K562 (cell line): ENCODE results near the gene SLC45A3. TPM values are rescaled to one million over a fixed set of nuclear protein-coding genes. Genes with fewer than 3 reads are reported as not detected.

ENCODE experiments used
- ATAC-seq: fragments of 200-7000 bp; cut with Tn5 transposase; 3 replicates; pipeline ENCODE4 v1.9.1; 2020; ENCODE audit warnings: moderate library complexity
- BruUV-seq: library from RNA; stranded (reverse); fragments of 400-500 nt; replicated peaks from 2 replicates; lab custom pipeline; 2021; lab: Mats Ljungman, UMichigan
- CTCF ChIA-PET: fragments of 300-600 bp; formaldehyde crosslinking; extraction: SDS; loops from one replicate; lab custom pipeline; 2021; ENCODE audit warnings: low intra/inter-chr PET ratio; lab: Yijun Ruan, JAX
- POLR2A ChIA-PET: fragments of 300-600, 350-650 bp; sonication (Branson Sonifier 250); formaldehyde crosslinking; extraction: SDS; loops from one replicate; lab custom pipeline; 2021; ENCODE audit warnings: antibody characterized with exemption, inconsistent platforms; lab: Yijun Ruan, JAX
- DNase-seq, 4 experiments: peaks; one replicate each; pipeline versions ENCODE4 v3.0.0 to v3.0.0-alpha.2; 2011 to 2018; ENCODE audit warnings: low spot score in 3 of 4, mixed read lengths in 3 of 4; ENCODE audit errors: extremely low read depth in 1 of 4
- FAIRE-seq: peaks from 2 replicates; lab custom pipeline; 2011; peaks lifted over from hg19 to GRCh38; lab: Jason Lieb, UNC
- H2AFZ ChIP-seq: 2 replicates; pipeline ENCODE4 v1.6.0; 2011; ENCODE audit warnings: low read depth, low read length, control low read depth, inconsistent platforms
- H3K27ac ChIP-seq: fragments of 200-600 bp; 3 replicates; pipeline ENCODE4 v1.8.0; 2011; ENCODE audit warnings: low read depth, mild to moderate bottlenecking, control low read depth, inconsistent platforms, low read length, moderate library complexity, mixed read lengths; ENCODE audit errors: extremely low read depth
- H3K27me3 ChIP-seq, 2 experiments: fragments of 300-600 bp in 1 of 2; 2 replicates in 1 of 2; 3 replicates in 1 of 2; pipeline versions ENCODE4 v1.6.0 to v1.8.0; 2011; ENCODE audit warnings: inconsistent platforms in 2 of 2, low read length in 2 of 2, mild to moderate bottlenecking in 1 of 2, mixed read lengths in 1 of 2, moderate library complexity in 1 of 2; ENCODE audit not compliant: control insufficient read depth in 2 of 2, insufficient read depth in 2 of 2
- H3K36me3 ChIP-seq: fragments of 300-600 bp; 3 replicates; pipeline ENCODE4 v1.8.0; 2011; ENCODE audit warnings: mild to moderate bottlenecking, low read length, inconsistent platforms; ENCODE audit not compliant: control insufficient read depth, insufficient read depth
- H3K4me1 ChIP-seq, 2 experiments: fragments of 200-600 bp in 1 of 2; replicated peaks in 1 of 2; 2 replicates in 1 of 2; 3 replicates in 1 of 2; pipeline versions ENCODE4 v1.5.1 to v1.8.0; 2011; ENCODE audit warnings: inconsistent platforms in 2 of 2, low read length in 2 of 2, mild to moderate bottlenecking in 1 of 2, mixed read lengths in 1 of 2, moderate library complexity in 1 of 2; ENCODE audit not compliant: control insufficient read depth in 2 of 2, insufficient read depth in 2 of 2
- H3K4me2 ChIP-seq: 2 replicates; pipeline ENCODE4 v1.6.1; 2011; ENCODE audit warnings: low read length, control low read depth, inconsistent platforms, mixed read lengths; ENCODE audit not compliant: insufficient read depth
- H3K4me3 ChIP-seq: fragments of 200-600 bp; sonication (generic), shearing (Covaris generic); 2 replicates; pipeline ENCODE4 v1.5.1; 2016; ENCODE audit warnings: control low read depth, inconsistent platforms
- H3K79me2 ChIP-seq: fragments of 200-600 bp; 3 replicates; pipeline ENCODE4 v1.8.0; 2011; ENCODE audit warnings: low read length, inconsistent platforms; ENCODE audit not compliant: control insufficient read depth, insufficient read depth
- H3K9ac ChIP-seq, 2 experiments: 2 replicates each; pipeline versions ENCODE4 v1.6.0 to v1.6.1; 2011; ENCODE audit warnings: low read depth in 2 of 2, low read length in 2 of 2, control low read depth in 1 of 2, inconsistent platforms in 1 of 2, mild to moderate bottlenecking in 1 of 2, mixed read lengths in 1 of 2; ENCODE audit not compliant: insufficient read depth in 1 of 2
- H3K9me1 ChIP-seq: one replicate; pipeline ENCODE4 v1.6.0; 2011; ENCODE audit warnings: inconsistent platforms, mild to moderate bottlenecking, low read length, moderate library complexity; ENCODE audit not compliant: control insufficient read depth, insufficient read depth
- H3K9me3 ChIP-seq: replicated peaks from 2 replicates; pipeline ENCODE4 v1.5.1; 2011; ENCODE audit warnings: low read depth, low read length, inconsistent platforms; ENCODE audit not compliant: control insufficient read depth, insufficient read depth
- H4K20me1 ChIP-seq: replicated peaks from 2 replicates; pipeline ENCODE4 v1.6.1; 2011; ENCODE audit warnings: low read length, inconsistent platforms, mixed read lengths; ENCODE audit not compliant: control insufficient read depth, insufficient read depth
- BRCA1 ChIP-seq, 2 experiments: fragments of 450-650 bp in 1 of 2; sonication (generic) in 1 of 2; formaldehyde crosslinking in 1 of 2; IDR thresholded peaks; 2 replicates each; pipeline versions ENCODE4 v1.5.0 to v1.6.1; 2017 to 2020; ENCODE audit warnings: mild to moderate bottlenecking in 1 of 2, missing genetic modification reagents in 1 of 2
- RAD21 ChIP-seq, 2 experiments: fragments of 250-450 bp in 1 of 2; fragments of 450-650 bp in 1 of 2; sonication (Bioruptor Pico) in 1 of 2; formaldehyde crosslinking in 1 of 2; IDR thresholded peaks in 1 of 2; conservative IDR thresholded peaks in 1 of 2; 2 replicates each; pipeline versions ENCODE4 v1.4.0 to v1.8.0; 2020 to 2022; ENCODE audit warnings: mild to moderate bottlenecking in 2 of 2, moderate library complexity in 1 of 2
- SMAD3 ChIP-seq: fragments of 450-650 bp; formaldehyde crosslinking; conservative IDR thresholded peaks from 2 replicates; pipeline ENCODE4 v1.4.0; 2020; ENCODE audit warnings: mild to moderate bottlenecking
- SREBF2 ChIP-seq: sonication (generic); formaldehyde crosslinking; IDR thresholded peaks from 2 replicates; pipeline ENCODE4 v1.4.0; 2020; ENCODE audit warnings: mild to moderate bottlenecking, missing genetic modification reagents
- WGBS: fragments of 100-300 bp; shearing (Covaris generic); methylation state at CpG from one replicate; pipeline ENCODE4 v1.1.6; 2016; ENCODE audit warnings: low coverage, mixed read lengths; ENCODE audit not compliant: insufficient coverage; ENCODE audit errors: missing lambda C conversion rate; 5-methylcytosine and 5-hydroxymethylcytosine counted together
- in situ Hi-C: fragments of 300-500 bp; cut with MboI; formaldehyde crosslinking; loops from 4 replicates; pipeline ENCODE4 v1.15.0; 2018; ENCODE audit warnings: inconsistent platforms, mixed read lengths
- intact Hi-C: fragments of 100-400 bp; cut with micrococcal nuclease; formaldehyde crosslinking; loops from 2 replicates; pipeline ENCODE4 v1.14.2; 2022
- polyA plus RNA-seq, 8 experiments: library from polyadenylated mRNA; depleted of rRNA in 4 of 8; stranded (reverse) in 5 of 8; unstranded in 3 of 8; fragments of >200 nt; fragmentation: Nextera tagmentation in 2 of 8; fragmentation: Illumina TruSeq in 1 of 8; extraction: Ambion mirVana in 2 of 8; extraction: Trizol in 1 of 8; gene quantifications; 2 replicates each; pipeline versions ENCODE4 v1.2.1 to v1.2.3, GENCODE V29; 2011 to 2014; ENCODE audit warnings: inconsistent platforms in 1 of 8, missing spikeins in 1 of 8
- total RNA-seq, 7 experiments: library from RNA; depleted of rRNA in 6 of 7; stranded (reverse); fragments of >200 nt in 6 of 7; fragmentation: Illumina TruSeq in 2 of 7; extraction: Trizol in 2 of 7; gene quantifications; 2 replicates each; pipeline versions ENCODE4 v1.2.1 to v1.2.3, GENCODE V29; 2011 to 2021; ENCODE audit warnings: low replicate concordance in 1 of 7
- TF ChIP-seq, protein P1 (sequence below): fragments of 250-450 bp; sonication (Bioruptor Pico); IDR thresholded peaks from 2 replicates; pipeline ENCODE4 v1.8.0; 2021; ENCODE audit warnings: moderate library complexity, mild to moderate bottlenecking, inconsistent platforms
- TF ChIP-seq, protein P2 (sequence below): sonication (generic); formaldehyde crosslinking; IDR thresholded peaks from 2 replicates; pipeline ENCODE4 v1.8.1; 2023; ENCODE audit warnings: missing genetic modification reagents, mild to moderate bottlenecking, borderline replicate concordance
- TF ChIP-seq, protein P3 (sequence below): fragments of 250-450 bp; sonication (Bioruptor Pico); IDR thresholded peaks from 2 replicates; pipeline ENCODE4 v1.4.0; 2020
- TF ChIP-seq, protein P4 (sequence below): fragments of 250-450 bp; sonication (Bioruptor Pico); IDR thresholded peaks from 2 replicates; pipeline ENCODE4 v1.8.0; 2021; ENCODE audit warnings: moderate library complexity, mild to moderate bottlenecking, inconsistent platforms

Gene SLC45A3
- total and polyA plus RNA-seq, 9 of the 15 experiments (the other 6 are each of a cell fraction or from before 2014, with no cell fraction given) = 0.06 to 3.3 (median 1.3) TPM

DNA sequence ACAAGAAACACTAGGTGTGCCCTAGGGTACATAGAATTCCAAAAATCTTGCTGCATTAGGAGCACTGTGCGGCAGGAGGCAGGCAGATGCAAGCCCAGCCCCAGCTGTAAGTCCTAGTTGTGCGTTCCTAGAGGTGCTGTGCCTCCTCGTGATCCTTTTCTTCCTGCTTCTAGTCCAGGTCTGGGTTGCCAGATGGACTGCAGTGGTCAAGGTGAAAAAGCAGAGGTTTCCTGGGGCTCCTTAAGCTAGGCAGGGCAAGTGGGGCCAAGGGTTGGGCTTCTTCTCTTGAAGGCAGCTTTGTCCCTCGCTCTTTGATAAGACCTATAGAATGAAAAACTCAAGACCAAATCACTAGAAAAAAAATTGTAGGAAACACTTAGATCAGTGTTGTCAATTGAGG is 21.6 kb upstream of the SLC45A3 start:
- TF ChIP-seq, protein P1, sequence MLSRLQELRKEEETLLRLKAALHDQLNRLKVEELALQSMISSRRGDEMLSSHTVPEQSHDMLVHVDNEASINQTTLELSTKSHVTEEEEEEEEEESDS = no peak
- TF ChIP-seq, protein P2, sequence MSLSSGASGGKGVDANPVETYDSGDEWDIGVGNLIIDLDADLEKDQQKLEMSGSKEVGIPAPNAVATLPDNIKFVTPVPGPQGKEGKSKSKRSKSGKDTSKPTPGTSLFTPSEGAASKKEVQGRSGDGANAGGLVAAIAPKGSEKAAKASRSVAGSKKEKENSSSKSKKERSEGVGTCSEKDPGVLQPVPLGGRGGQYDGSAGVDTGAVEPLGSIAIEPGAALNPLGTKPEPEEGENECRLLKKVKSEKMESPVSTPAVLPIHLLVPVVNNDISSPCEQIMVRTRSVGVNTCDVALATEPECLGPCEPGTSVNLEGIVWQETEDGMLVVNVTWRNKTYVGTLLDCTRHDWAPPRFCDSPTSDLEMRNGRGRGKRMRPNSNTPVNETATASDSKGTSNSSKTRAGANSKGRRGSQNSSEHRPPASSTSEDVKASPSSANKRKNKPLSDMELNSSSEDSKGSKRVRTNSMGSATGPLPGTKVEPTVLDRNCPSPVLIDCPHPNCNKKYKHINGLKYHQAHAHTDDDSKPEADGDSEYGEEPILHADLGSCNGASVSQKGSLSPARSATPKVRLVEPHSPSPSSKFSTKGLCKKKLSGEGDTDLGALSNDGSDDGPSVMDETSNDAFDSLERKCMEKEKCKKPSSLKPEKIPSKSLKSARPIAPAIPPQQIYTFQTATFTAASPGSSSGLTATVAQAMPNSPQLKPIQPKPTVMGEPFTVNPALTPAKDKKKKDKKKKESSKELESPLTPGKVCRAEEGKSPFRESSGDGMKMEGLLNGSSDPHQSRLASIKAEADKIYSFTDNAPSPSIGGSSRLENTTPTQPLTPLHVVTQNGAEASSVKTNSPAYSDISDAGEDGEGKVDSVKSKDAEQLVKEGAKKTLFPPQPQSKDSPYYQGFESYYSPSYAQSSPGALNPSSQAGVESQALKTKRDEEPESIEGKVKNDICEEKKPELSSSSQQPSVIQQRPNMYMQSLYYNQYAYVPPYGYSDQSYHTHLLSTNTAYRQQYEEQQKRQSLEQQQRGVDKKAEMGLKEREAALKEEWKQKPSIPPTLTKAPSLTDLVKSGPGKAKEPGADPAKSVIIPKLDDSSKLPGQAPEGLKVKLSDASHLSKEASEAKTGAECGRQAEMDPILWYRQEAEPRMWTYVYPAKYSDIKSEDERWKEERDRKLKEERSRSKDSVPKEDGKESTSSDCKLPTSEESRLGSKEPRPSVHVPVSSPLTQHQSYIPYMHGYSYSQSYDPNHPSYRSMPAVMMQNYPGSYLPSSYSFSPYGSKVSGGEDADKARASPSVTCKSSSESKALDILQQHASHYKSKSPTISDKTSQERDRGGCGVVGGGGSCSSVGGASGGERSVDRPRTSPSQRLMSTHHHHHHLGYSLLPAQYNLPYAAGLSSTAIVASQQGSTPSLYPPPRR (CRISPR knock-in tag) = no peak
- TF ChIP-seq BRCA1 (IDR thresholded peaks at IDR 0.05) (no peak), BRCA1 (CRISPR knock-in tag; IDR thresholded peaks at IDR 0.05) (no peak), RAD21 (CRISPR knock-in tag; conservative IDR thresholded peaks at IDR 0.05 in 1 of 2, IDR thresholded peaks at IDR 0.05 in 1 of 2) (no peak), SMAD3 (CRISPR knock-in tag) (no peak), SREBF2 (CRISPR knock-in tag) (no peak)
- TF ChIP-seq, protein P3, sequence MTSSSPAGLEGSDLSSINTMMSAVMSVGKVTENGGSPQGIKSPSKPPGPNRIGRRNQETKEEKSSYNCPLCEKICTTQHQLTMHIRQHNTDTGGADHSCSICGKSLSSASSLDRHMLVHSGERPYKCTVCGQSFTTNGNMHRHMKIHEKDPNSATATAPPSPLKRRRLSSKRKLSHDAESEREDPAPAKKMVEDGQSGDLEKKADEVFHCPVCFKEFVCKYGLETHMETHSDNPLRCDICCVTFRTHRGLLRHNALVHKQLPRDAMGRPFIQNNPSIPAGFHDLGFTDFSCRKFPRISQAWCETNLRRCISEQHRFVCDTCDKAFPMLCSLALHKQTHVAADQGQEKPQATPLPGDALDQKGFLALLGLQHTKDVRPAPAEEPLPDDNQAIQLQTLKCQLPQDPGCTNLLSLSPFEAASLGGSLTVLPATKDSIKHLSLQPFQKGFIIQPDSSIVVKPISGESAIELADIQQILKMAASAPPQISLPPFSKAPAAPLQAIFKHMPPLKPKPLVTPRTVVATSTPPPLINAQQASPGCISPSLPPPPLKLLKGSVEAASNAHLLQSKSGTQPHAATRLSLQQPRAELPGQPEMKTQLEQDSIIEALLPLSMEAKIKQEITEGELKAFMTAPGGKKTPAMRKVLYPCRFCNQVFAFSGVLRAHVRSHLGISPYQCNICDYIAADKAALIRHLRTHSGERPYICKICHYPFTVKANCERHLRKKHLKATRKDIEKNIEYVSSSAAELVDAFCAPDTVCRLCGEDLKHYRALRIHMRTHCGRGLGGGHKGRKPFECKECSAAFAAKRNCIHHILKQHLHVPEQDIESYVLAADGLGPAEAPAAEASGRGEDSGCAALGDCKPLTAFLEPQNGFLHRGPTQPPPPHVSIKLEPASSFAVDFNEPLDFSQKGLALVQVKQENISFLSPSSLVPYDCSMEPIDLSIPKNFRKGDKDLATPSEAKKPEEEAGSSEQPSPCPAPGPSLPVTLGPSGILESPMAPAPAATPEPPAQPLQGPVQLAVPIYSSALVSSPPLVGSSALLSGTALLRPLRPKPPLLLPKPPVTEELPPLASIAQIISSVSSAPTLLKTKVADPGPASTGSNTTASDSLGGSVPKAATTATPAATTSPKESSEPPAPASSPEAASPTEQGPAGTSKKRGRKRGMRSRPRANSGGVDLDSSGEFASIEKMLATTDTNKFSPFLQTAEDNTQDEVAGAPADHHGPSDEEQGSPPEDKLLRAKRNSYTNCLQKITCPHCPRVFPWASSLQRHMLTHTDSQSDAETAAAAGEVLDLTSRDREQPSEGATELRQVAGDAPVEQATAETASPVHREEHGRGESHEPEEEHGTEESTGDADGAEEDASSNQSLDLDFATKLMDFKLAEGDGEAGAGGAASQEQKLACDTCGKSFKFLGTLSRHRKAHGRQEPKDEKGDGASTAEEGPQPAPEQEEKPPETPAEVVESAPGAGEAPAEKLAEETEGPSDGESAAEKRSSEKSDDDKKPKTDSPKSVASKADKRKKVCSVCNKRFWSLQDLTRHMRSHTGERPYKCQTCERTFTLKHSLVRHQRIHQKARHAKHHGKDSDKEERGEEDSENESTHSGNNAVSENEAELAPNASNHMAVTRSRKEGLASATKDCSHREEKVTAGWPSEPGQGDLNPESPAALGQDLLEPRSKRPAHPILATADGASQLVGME = no peak
- TF ChIP-seq, protein P4, sequence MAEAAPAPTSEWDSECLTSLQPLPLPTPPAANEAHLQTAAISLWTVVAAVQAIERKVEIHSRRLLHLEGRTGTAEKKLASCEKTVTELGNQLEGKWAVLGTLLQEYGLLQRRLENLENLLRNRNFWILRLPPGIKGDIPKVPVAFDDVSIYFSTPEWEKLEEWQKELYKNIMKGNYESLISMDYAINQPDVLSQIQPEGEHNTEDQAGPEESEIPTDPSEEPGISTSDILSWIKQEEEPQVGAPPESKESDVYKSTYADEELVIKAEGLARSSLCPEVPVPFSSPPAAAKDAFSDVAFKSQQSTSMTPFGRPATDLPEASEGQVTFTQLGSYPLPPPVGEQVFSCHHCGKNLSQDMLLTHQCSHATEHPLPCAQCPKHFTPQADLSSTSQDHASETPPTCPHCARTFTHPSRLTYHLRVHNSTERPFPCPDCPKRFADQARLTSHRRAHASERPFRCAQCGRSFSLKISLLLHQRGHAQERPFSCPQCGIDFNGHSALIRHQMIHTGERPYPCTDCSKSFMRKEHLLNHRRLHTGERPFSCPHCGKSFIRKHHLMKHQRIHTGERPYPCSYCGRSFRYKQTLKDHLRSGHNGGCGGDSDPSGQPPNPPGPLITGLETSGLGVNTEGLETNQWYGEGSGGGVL (CRISPR knock-in tag) = no peak
- Histone ChIP-seq H3K9me3 (no peaks in the 10 kb centered on the region), H3K9ac (peak overlapping the region in 1 of 2 experiments; percentile 53; a peak in 1 of 4 replicates), H3K79me2 (no peaks in the 10 kb centered on the region), H2AFZ (no peak overlapping the region), H3K4me2 (no peak overlapping the region), H3K27me3 (no peaks in the 10 kb centered on the region), H3K4me3 (no peak overlapping the region), H3K27ac (no peak overlapping the region), H4K20me1 (no peaks in the 10 kb centered on the region), H3K36me3 (peaks cover 7% of the 10 kb centered on the region; the same call in 1 of the 3 replicates), H3K4me1 (peaks cover 4 to 6% of the 10 kb centered on the region in 2 experiments), H3K9me1 (no peaks in the 10 kb centered on the region)
- intact Hi-C loops = no loop called here
- DNase-seq = no peak
- in situ Hi-C loops = no loop called here
- no peak for FAIRE-seq
- ChIA-PET CTCF (interaction anchor here (0.7 kb wide), 1 partner anchor 46 kb away, joined by 3 read pairs; no protein-coding TSS in a partner anchor), POLR2A (interaction anchor here (1.1 to 1.7 kb wide), 2 partner anchors 12 to 23 kb away, joined by 3 to 6 read pairs; no protein-coding TSS in a partner anchor)
- no TSS peak for BruUV-seq
- 75% methylated on average over 4 of the region's 4 CpGs for WGBS
- ATAC-seq = no peak
